ENCODE results near the gene MOGAT2. TPM values are rescaled to one million over a fixed set of nuclear protein-coding genes. Genes with fewer than 3 reads are reported as not detected.
"Not testable (repeated sequence)": the region's sequence is repeated elsewhere in the genome, so short reads cannot be mapped to it uniquely, and the experiment has no call there.

The MOGAT2 gene
- total and polyA plus RNA-seq, 2 of the 4 experiments (the other 2 are of a cell fraction), result not detected

- H3K27ac ChIP-seq (ENCODE audit: insufficient read depth, low read length); DNase-seq; POLR2A ChIA-PET (ENCODE audit: unreplicated experiment); H2BK120ac ChIP-seq (ENCODE audit: low read depth, low read length); H4K8ac ChIP-seq (ENCODE audit: low read depth in 2 of 2, low read length in 2 of 2); H3K36me3 ChIP-seq (ENCODE audit: control insufficient read depth, insufficient read depth, low read length); H3K4me1 ChIP-seq (ENCODE audit: control insufficient read depth, insufficient read depth, low read length); H3K9me1 ChIP-seq (ENCODE audit: insufficient read depth, low read length); H3K4ac ChIP-seq (ENCODE audit: low read depth, low read length); in situ Hi-C loops (cut with MboI; ENCODE audit: low sequenced_read_pairs); H3K79me1 ChIP-seq (ENCODE audit: low read depth in 1 of 2, low read length in 2 of 2); H2BK20ac ChIP-seq (ENCODE audit: low read depth, low read length); H3K56ac ChIP-seq (ENCODE audit: extremely low read depth, insufficient read depth, low read length); H2AK5ac ChIP-seq (ENCODE audit: low read depth, low read length); ATAC-seq (ENCODE audit: low read depth); H3K4me2 ChIP-seq (ENCODE audit: low read depth, low read length); H4K20me1 ChIP-seq (ENCODE audit: insufficient read depth, low read length); H3K9ac ChIP-seq (ENCODE audit: low read depth, low read length); intact Hi-C loops (cut with micrococcal nuclease); H3K4me3 ChIP-seq (ENCODE audit: insufficient read depth, low read depth, low read length); H3K23ac ChIP-seq (ENCODE audit: low read depth, low read length); H2BK15ac ChIP-seq (ENCODE audit: low read depth, low read length); H3K18ac ChIP-seq (ENCODE audit: low read depth, low read length); H4K5ac ChIP-seq (ENCODE audit: low read depth, low read length); BruUV-seq (replicated peaks); CTCF ChIA-PET; H3K14ac ChIP-seq (replicated peaks; ENCODE audit: low read depth, low read length); H4K91ac ChIP-seq (ENCODE audit: insufficient read depth, low read depth, low read length); H2AK9ac ChIP-seq (replicated peaks; ENCODE audit: low read depth, low read length, poor library complexity); H3K9me3 ChIP-seq (ENCODE audit: control insufficient read depth, insufficient read depth, low read length); H2AFZ ChIP-seq (replicated peaks; ENCODE audit: low read length, poor library complexity); H2BK5ac ChIP-seq (ENCODE audit: low read depth, low read length, poor library complexity, severe bottlenecking); dilution Hi-C loops (cut with HindIII; ENCODE audit: low sequenced_read_pairs, unreplicated experiment): not testable (repeated sequence)
- no CpG with 5 or more reads among the region's 1 CpG for WGBS, 2 experiments (ENCODE audit: extremely low coverage in 2 of 2, insufficient read length in 1 of 2)
- H3K27me3 ChIP-seq (ENCODE audit: control insufficient read depth, insufficient read depth, low read length), result peaks cover 20% of the 10 kb centered on the region
Measured at GRCh38 chr11:75683856-75684255, 33.8 kb upstream of the MOGAT2 start.
